GM12874 (cell line): ENCODE measurements around the gene GRIN3A.

ENCODE experiments used
- TF ChIP-seq, protein P1 (sequence below): IDR thresholded peaks from 2 replicates; pipeline ENCODE4 v1.5.1; 2011; ENCODE audit warnings: low read depth, mild to moderate bottlenecking, control low read depth, low read length, moderate library complexity; ENCODE audit not compliant: insufficient read depth

The GRIN3A gene

DNA sequence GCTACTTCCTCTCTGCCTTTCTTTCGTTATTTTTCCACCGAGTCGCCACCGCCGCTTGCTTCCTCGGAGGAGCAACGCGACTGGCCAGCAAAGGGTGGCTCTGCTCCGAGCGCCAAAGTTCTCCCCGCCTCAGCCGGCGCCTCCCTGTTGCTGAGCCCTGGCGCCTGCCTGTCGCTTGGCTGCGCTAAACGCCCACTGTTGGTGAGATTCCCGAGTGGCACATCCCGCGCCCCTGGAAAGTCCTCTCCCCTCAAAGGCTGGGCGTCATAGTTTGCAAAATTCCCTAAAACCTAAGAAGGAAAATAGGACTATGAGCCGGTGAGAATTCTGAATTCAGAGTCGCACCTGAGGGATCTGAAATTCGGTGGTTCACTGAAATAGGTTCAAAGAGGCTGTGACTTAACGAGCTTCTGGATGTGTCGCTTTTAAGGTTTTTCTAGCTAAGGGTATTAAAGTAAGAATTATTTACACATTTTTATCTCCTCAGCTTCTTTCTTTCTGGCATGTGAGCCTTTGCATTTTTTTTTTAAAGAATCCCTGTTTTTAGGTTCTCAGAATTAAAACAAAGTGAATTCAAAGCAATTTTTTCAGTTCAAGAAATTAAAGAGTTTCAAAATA, at the start of gene GRIN3A:
TSS of gene GRIN3A (minus strand) at position 82 of the 618 bp plus-strand sequence. CDS start 668 bp downstream, outside the sequence.
- TF ChIP-seq, protein P1, sequence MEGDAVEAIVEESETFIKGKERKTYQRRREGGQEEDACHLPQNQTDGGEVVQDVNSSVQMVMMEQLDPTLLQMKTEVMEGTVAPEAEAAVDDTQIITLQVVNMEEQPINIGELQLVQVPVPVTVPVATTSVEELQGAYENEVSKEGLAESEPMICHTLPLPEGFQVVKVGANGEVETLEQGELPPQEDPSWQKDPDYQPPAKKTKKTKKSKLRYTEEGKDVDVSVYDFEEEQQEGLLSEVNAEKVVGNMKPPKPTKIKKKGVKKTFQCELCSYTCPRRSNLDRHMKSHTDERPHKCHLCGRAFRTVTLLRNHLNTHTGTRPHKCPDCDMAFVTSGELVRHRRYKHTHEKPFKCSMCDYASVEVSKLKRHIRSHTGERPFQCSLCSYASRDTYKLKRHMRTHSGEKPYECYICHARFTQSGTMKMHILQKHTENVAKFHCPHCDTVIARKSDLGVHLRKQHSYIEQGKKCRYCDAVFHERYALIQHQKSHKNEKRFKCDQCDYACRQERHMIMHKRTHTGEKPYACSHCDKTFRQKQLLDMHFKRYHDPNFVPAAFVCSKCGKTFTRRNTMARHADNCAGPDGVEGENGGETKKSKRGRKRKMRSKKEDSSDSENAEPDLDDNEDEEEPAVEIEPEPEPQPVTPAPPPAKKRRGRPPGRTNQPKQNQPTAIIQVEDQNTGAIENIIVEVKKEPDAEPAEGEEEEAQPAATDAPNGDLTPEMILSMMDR, result no peak

GRCh38 chr9:101787891-101788290, 49.4 kb upstream of the GRIN3A start:
- TF ChIP-seq, protein P1, result no peak

GRCh38 chr9:101778332-101778731, 39.9 kb upstream of the GRIN3A start:
- TF ChIP-seq, protein P1, result no peak

DNA sequence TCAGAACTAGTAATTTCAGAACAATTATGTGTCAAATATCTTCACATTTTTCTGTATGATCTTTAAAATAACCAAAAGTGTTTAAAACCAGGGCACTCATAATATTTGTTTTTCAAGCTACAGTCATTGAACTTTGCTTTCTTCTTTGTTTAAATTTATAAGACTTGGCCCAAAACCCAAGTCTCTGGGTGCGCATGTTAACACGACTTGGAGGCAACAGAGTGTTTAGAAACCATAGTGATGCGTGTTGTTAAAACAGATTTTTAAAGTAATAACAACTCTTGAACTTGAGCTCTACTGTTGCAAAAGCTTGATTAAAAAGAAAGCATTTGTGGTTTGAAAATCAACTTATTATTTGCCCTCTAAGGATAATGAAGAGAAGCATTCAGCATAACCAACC, 26.0 kb upstream of the GRIN3A start:
- TF ChIP-seq, protein P1, result no peak

- TF ChIP-seq, protein P1, result no peak
Observed at GRCh38 chr9:101758304-101758930, 20.0 kb upstream of the GRIN3A start.

DNA sequence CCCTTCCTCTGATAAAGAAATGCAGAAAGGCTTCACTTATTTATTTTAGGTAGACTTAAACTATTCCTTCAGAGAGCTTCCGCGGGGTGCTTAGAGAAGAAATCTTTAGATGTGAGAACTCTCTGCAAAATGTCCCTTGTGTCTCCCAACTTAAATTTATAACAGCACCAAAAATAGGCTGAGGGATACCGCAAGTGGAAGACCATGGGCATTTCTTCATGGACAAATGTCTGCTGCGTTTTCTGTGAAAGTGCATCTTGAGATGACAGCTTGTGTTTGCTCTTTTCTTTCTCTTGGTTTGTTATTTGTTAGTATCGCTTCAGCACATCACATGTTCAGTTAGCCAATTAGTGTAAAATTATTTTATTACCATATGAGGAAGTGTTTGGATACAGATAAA, 15.3 kb upstream of the GRIN3A start:
- TF ChIP-seq, protein P1, result no peak

GRCh38 chr9:101751895-101752294, 13.4 kb upstream of the GRIN3A start:
- TF ChIP-seq, protein P1, result no peak
